Kidney epithelial cell (primary cell): ENCODE measurements around the gene LMF1. TPM values are rescaled to one million over a fixed set of nuclear protein-coding genes. Genes with fewer than 3 reads are reported as not detected.

ENCODE experiments used
- DNase-seq: peaks from one replicate; pipeline ENCODE4 v3.0.0-alpha.2; 2010; ENCODE audit warnings: low read depth
- H3K27me3 ChIP-seq: 2 replicates; pipeline ENCODE4 v1.6.0; 2011; ENCODE audit warnings: low read length; ENCODE audit not compliant: control insufficient read depth, insufficient read depth
- H3K36me3 ChIP-seq: 2 replicates; pipeline ENCODE4 v1.5.1; 2011; ENCODE audit warnings: low read length; ENCODE audit not compliant: control insufficient read depth, insufficient read depth
- H3K4me3 ChIP-seq: 2 replicates; pipeline ENCODE4 v1.5.1; 2011; ENCODE audit warnings: low read depth, mild to moderate bottlenecking, control low read depth, low read length
- CTCF ChIP-seq: IDR thresholded peaks from 2 replicates; pipeline ENCODE4 v1.5.1; 2011; ENCODE audit warnings: mild to moderate bottlenecking, moderate library complexity, low read length, control low read depth, inconsistent platforms; ENCODE audit not compliant: insufficient read depth, poor library complexity, severe bottlenecking
- total RNA-seq: library from RNA; depleted of rRNA; stranded (reverse); fragments of >200 nt; gene quantifications from 2 replicates; pipeline ENCODE4 v1.2.3, GENCODE V29; 2015

LMF1 gene
- total RNA-seq, 1 donor from 2014 or later: 26.3 TPM

- Histone ChIP-seq H3K36me3 (no peaks in the 10 kb centered on the region), H3K27me3 (no peaks in the 10 kb centered on the region), H3K4me3 (no peak overlapping the region)
- TF ChIP-seq CTCF: no peak
- DNase-seq: no peak
Observed at GRCh38 chr16:909281-910000, 61.3 kb downstream of the LMF1 start.

- TF ChIP-seq CTCF: no peak
- Histone ChIP-seq H3K36me3 (no peaks in the 10 kb centered on the region), H3K27me3 (no peaks in the 10 kb centered on the region), H3K4me3 (no peak overlapping the region)
- DNase-seq: no peak
Observed at GRCh38 chr16:908526-909155, 62.1 kb downstream of the LMF1 start.

- DNase-seq: no peak
- Histone ChIP-seq H3K4me3 (no peak overlapping the region), H3K27me3 (no peaks in the 10 kb centered on the region), H3K36me3 (no peaks in the 10 kb centered on the region)
- no peak for TF ChIP-seq CTCF
Observed at GRCh38 chr16:907842-908241, 62.9 kb downstream of the LMF1 start.

GRCh38 chr16:907361-907760, 63.4 kb downstream of the LMF1 start:
- TF ChIP-seq CTCF: no peak
- H3K36me3 ChIP-seq: no peaks in the 10 kb centered on the region
- no peaks in the 10 kb centered on the region for H3K27me3 ChIP-seq
- DNase-seq: no peak
- H3K4me3 ChIP-seq: no peak overlapping the region

GRCh38 chr16:906296-906695, 64.5 kb downstream of the LMF1 start:
- DNase-seq: no peak
- TF ChIP-seq CTCF: no peak
- H3K27me3 ChIP-seq: no peaks in the 10 kb centered on the region
- H3K36me3 ChIP-seq: no peaks in the 10 kb centered on the region
- H3K4me3 ChIP-seq: no peak overlapping the region
